ENCODE results near the gene WDFY4.

The WDFY4 gene

DNA sequence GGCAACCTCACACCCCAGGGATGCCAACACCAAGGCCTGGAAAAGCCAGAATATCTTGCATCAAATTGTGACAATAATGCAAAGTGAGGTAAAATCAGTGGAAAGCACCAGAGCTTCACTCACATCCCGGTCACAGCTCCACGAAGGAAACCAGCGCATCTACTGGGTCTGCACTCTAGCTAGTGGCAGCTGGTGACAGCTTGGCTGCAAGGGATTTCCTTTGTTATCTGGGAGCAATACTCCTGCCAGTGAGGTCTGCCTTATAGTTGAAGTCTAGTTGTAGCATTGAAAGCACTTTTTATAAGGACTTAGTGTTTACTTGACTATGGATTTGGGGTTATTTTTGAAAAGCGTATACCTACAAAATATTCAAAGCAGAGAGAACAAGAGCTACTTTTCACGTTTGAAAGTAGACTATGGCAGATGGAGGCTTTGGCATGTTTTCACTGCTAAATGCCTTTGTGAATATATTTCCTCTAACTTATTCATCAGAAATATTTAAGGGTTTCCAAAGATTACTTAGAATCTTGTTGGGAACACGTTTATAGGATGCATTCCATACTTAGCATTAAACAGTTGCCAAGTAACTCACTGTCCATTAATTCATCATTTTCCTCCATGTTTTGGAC is 26.1 kb downstream of the WDFY4 start:
- no peak for DNase-seq

DNA sequence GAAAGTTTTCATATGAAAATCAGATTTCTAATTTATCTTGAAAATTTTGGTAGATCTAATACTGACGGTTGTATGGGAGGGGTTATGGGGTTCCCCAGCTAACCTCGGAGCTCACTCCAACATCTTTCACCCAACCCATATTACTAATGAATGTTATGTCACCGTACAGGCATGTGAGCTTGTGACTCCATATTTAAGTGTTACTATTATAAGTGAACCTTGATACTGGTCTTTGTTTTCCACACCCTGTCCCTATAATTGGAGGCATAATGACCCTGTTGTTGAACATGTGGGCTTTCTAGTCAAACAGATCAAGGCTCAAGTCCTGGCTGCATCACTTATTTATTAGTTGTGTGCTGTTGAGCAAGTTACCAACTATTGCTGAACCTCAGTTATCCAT is 27.2 kb downstream of the WDFY4 start:
- DNase-seq, result no peak

DNA sequence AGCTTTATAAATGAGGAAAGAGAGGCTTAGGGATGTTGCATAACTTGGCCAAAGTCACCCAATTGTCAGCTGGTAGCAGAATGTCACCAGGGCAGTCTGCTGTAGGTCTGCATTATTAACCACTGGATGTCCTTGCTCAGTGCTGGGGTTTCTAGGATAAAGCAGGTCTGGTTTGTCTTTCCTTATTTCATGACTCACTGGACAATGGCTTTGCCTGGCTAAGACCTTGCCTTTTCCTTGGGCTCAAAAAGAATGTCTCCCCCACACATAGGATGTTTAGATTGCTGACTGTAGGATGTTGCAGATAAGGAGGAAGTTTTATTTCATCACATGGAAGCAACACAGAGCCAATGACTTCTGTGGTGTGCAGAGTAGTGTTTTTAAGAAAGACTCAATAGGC is 29.4 kb downstream of the WDFY4 start:
- no peak for DNase-seq

DNA sequence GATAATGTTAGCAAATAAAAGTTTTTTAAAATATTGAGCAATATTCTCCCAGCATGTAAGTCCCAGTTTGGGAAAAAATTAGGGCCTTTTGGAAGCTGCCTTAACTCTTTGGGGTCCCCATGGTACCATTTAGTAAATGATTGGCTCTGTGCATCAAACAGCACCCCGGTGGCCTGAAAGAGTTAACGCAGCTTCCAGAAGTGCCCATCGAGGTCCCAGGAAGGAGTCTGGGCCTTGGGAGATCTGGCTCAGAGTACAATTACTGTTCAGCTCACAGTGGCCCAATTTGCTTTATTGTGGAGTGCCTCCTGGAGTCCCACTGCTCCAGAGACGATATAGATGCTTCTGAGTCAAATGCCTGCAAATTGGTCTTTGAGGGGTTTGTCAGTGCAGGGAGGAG is 31.7 kb downstream of the WDFY4 start:
- no peak for DNase-seq

DNA sequence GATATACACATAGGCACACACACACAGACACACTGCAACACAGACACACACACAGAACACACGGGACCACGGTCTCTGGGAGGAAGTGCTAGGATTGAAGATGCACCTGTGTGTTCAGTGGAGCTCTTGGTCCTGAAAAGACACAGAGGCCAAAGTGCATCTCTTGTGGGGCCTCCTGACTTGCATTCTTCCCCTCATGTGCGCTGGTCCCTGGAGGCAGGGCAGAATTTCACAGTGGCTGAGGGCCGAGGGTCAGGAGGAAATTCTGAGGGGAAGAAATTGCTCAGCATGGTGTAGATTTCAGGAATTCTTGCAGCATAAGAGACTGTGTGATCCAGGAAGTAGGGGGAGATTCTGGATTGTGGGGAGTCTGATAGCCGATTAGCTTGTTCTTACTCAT is 35.9 kb downstream of the WDFY4 start:
- DNase-seq, result no peak

DNA sequence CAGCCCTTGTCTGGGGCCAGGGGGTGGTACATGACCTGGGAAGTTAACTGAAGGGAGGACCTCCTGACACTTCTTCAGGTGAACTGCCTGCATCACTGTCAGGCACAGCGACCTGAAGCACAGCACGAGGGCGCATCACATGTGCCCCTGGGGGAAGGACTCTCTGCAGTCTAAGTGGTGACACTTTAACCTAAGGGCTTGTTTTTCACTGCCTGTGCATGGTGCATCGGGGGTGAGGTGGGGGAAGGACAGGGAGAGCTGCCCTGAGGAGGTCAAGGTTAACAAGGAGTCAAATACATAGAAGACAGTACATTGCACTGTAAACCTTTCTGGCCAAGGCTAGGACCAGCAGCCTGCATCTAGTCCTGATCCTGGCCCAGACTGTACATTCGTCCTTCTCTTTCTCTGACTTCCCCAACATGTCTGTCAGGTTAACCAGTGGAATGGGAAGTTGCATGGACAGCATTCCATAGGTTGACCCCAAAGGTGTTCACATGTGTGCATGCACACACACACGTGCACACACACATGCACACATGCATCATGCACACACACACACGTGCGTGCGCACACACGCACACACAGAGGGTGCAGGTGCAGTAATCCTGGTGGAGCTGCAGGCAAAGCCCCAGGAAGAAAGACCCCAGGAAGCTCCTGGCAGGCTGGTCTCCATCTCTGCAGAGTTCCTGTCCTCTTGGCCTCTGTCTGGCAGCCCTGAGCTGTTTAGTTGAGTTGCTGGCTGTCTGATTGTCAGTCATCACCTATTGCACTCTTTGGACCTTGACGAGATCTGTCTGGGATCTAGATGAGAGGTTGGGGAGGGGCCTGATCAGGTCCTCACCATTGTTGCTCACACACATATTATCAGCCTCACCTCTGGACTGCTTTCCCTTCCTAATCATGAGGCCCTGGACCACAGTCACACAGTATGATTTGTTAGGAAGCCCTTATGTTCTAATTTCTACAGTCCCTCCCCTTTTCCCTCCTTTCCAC is 37.8 kb downstream of the WDFY4 start:
- no peak for DNase-seq

DNA sequence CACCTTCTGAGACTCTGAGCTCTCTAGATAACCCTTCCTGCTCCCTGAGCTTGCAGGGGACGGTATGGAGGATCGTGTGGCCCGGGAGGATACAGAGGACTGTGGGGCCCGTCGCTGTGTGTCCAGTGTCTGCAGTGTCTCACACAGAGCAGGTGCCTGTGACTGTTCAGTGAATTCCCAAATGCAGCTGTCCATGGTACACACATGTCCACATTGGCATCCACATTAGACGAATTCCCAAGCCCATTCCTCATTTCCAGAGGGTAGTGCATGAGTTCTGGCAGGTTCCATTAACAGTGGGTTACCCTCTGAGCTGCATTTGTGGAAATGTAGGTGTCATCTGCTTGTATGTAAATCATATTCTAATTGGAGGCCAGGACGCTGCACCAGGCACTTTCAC is 39.5 kb downstream of the WDFY4 start:
- DNase-seq, result no peak

DNA sequence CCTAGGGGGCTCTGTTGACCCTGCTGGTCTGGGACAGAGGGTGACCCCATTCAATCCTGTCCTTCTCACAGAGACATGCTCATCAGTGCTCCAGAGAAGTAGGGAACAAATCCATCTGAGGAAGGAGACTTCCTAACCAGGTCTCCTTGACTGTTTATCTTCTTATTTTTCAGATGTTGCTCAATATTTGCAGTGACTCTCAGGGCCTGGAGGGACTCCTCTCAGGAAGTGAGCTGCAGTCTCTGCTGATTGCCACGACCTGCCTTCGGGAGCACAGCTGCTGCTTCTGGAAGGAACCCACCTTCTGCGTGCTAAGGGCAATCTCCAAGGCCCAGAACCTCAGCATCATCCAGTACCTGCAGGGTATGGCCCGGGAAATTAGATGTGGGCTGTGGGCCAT is 41.0 kb downstream of the WDFY4 start:
- DNase-seq, result no peak

DNA sequence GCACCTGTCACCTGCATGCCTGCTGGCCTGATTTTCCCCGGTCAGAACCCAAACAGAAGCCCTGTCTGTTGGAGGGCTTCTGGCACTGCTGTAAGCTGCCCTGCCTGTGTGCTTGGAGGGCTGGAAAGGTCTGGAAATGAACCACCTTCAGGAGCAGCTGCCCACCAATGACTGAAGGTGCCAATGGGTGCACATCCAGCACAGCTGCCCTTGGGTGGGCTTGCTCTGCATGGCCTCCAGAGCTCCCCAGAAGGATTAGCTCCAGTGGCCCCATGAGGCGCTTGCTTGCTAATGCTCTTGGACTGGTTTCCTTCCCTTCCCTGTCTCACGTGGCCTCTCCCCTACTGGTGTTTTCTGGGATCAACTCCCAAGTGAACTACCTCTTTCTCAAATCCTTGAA is 43.2 kb downstream of the WDFY4 start:
- DNase-seq, result no peak

DNA sequence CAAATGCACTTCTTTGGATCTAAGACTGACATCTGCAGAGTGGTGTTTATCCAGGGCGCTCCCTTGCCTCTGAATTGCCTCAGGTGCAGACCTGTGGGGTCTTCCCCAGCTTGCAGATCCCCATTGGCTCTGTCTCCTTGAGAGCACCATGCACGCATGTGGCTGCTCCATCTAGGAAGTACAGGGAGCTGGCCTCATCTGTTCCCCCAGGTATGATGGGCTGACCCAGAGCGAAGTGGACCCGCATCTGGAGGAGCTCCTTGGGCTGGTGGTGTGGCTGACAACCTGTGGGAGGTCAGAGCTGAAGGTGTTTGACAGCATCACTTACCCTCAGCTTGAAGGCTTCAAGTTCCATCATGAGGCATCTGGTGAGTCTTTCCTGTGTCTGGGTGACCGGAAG is 44.5 kb downstream of the WDFY4 start:
- DNase-seq, result no peak

DNA sequence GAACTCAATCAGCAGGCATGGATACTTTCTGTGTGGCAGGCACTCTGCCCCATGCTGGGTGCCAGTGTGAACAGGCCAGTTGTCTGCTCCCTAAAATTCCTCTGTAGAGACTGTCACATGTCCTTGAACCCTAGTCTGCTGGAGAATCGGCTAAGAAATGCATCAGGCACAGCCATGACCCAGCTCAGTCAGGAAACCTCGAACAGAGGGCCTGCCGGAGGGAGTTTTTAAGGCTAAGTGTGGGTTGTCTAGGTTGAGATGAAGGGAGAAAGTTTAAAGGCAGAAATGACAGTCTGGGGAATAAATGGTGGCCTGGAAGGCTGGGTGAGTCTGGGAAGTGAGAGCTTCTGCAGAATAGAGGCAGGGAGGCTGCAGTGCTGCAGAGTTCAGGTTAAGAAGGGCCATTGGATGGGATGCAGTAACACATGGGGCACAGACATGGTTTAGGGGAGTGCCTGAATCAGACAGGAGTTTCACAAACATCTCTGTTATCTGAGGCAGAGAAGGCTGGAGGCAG is 45.3 kb downstream of the WDFY4 start:
- DNase-seq, result no peak

DNA sequence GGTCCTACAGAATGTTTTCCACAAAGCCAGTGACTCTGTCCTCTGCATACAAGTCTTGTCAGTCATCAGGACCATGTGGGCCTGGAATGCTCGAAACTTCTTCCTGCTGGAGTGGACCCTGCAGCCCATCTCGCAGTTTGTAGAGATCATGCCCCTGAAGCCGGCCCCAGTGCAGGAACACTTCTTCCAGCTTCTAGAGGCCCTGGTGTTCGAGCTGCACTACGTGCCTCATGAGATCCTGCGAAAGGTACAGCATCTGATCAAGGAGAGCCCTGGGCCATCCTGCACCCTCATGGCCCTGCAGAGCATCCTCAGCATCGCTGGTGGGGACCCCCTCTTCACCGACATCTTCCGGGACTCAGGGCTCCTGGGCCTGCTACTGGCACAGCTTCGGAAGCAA is 46.5 kb downstream of the WDFY4 start:
- DNase-seq, result no peak

DNA sequence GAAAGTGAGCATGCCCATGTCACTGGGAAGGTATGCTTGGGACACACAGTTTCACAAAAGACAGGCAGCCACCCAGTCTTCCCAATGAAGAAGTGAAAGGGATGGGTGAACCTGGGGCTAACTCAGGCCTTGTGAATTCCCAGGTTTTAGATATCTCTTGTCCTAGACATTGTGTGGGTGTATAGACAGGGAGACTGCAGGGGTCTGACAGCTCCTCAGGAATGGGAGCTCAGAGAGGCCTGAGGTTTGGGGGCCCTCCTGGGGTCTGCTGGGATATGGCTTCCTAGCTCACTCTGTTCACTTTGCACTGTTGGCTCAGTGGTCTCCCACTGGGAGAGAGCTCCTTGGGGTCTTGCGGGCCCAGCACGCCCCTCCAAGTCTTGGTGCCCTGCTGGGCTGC is 47.0 kb downstream of the WDFY4 start:
- DNase-seq, result no peak

DNA sequence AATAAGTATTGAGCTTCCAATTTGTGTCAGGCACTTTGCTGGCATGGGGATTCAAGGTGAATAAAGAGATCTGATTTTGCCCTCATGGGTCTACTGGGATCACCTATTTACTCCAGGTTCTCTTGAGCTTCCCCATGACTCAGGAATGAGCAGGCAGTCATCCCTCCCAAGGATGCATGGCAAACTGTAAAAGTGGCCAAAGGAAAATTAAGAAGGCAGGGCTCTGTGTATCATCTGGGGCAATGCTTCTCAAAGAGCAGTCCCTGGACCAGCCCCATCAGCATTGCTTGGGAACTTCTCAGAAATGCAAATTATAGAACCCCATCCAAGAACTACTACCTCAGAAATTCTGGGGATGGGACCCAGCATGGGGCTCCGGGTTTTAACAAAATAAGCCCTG is 48.7 kb downstream of the WDFY4 start:
- DNase-seq, result no peak

DNA sequence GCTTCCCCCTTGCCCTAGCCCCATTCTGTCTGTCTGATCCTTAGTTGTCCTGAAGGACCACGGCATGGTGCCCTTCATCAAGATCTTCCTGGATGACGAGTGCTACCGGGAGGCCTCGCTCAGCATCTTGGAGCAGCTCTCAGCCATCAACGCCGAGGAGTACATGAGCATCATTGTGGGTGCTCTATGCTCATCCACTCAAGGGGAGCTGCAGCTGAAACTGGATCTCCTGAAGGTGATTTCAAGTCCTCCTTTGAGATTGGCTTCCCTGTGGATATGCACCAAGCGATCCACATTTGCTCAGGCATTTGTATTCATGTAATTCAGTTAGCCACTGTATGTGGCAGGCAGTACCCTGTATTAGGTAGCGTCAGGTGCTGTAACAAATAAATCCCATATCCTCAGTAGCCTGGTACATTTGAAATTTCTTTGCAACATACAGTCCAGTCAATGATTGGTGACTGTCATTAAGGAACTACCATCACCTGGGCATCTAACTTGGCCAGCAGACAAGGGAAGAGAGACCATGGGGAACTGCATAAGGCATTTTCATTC is 51.2 kb downstream of the WDFY4 start:
- DNase-seq, result no peak

DNA sequence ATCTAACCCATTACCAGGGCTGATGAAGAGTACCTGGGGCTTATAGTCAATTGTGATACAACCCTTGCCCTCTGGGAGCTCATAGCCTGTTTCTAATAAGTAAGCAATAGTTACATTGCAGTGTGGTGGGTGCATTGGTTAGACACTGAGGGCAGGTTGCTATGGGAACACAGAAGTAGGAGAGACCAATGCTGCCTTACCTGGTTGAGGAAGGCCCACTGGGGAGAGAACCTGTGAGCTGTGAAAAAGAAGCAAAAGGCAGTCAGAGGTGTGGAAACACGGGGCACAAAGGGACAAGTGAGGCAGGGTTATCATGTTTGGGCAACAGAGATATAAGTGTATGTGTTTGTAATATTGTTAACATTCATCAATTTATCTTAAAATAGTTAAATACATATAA is 51.9 kb downstream of the WDFY4 start:
- DNase-seq, result no peak

DNA sequence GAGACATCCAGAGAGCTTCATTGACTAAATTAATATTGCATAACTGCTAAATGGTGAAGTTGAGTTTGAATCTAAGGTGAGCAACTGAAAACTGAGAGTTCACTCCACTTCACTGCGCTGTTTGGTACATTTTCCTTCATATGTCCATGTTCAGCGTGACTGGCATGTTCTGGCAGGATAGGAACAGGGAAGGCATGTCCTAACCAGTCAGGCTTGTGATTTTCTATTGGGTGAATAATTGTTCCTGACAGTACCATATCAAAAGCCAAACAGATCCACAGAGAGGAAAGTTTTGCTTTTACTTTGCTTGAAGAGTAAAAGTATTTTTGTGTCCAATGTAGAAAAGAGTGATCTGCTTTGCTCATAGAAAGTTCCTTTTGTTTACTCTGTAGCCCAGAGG is 53.2 kb downstream of the WDFY4 start:
- no peak for DNase-seq

DNA sequence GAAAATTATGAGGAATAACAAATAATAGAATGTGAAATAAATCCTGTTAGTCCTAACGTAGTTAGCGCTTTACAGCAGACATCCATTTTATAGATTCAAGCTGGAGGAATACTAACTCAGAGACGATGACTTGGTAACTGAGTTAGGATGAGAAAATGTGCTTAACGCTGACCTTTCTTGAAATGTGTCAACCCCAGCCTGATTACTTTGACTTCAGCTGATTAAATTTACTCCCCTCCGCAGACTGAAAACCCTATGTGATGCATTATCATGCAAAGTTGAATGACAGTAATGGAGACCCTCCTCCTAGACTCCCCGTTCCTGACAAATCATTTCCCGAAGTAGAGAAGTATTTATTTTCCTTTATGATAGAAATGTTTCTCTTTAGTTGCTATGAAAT is 54.5 kb downstream of the WDFY4 start:
- no peak for DNase-seq

DNA sequence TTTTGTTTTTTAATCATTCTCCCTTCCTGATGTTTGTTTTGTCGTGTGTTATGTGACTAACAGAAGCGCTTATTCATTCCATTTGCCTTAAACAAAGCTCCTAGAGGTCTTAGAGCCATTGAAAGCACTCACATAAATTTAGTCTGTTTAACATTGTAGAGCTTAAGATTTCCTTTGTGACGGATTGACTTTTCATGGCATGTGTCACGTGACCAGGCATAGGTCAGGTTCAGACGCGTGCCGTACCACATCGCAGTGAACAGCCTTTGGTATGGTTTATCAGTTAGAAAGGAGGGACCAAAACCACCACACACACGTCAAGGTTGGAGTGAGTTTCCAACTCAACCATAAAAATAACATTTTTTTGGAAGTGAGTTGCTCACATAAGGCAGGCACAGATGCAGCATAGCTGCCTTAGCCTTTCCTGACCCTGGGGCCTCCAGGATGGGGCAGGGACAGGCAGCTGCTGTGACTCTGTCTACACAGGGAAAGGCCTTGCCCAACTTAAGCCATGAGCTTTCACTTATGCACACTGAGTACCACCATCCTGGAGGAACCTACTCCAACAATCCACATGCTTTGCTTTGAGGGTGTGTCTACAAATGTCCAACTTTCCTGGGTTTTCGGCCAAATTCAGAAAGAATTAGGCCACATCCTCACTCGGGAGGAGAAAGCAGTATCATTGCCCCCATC is 55.5 kb downstream of the WDFY4 start:
- DNase-seq, result no peak

DNA sequence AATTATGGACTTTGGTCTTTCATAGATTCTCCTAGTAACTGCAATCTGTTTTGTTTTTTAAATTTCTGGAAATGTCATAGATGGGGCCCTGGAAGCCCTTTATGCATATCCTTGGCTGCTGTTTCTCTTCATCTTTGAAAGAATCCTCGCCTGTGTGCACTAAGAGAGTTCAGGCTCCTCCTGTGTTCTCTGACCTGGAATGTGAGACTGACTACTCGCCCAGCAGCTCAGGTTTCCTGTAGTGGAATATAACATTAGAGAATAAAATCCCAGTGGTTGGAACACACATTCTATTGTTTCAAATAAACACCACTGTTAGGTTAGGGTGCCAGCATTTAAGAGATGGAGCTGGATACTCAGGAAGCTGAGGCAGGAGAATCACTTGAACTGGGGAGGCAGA is 56.3 kb downstream of the WDFY4 start:
- DNase-seq, result no peak

DNA sequence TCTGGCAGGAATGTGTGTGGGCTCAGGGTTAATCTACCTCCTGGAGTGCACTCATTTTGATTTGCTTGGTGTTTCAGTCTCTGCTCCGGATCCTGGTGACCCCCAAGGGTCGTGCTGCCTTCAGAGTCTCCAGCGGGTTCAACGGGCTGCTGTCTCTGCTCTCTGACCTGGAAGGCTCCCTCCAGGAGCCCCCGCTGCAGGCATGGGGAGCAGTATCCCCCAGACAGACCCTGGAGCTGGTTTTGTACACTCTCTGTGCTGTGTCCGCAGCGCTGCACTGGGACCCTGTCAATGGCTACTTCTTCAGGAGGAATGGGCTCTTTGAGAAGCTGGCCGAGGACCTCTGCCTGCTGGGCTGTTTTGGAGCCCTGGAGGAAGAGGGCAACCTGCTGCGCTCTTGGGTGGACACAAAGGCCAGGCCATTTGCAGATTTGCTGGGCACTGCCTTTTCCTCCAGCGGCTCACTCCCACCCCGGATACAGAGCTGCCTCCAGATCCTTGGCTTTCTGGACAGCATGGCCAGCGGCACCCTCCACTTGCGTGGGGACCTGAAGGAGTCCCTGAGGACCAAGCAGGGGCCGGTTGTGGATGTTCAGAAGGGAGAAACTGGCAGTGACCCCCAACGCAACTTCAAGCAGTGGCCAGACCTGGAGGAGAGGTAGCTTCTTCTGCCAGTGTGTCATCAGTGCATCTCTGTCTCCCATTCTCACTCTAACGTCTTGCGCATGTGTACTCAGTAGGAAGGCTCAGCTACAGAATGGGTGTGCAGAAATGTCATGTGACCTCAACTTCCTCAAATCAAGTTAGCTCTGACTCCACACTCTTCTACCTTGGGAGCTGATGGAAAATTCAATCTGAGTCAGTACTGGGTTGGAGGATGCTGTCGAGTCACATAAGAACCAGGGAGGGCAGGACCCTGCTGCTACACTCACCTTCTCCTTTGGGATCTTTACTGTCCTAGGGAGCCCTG is 58.5 kb downstream of the WDFY4 start:
- no peak for DNase-seq

DNA sequence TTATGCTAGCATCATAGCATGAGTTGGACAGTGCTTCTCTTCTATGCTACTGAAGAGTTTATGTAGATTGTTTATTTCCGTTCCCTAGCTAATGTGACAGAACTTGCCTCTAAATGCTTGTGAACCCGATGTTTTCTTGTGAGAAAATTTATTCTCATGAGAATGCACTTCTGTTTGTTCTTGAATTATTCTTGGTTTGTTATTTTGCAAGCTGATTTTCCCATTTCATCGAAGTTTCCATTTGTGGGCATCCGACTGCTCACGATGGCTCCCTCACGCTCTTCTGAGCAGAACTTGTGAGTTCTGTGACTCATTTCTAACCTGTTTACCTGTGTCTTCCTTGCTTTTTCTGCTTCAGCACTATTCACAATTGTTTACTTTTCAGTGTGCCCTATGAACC is 59.9 kb downstream of the WDFY4 start:
- no peak for DNase-seq
